Measurements from ENCODE around the gene KCNK15.

The KCNK15 gene

DNA sequence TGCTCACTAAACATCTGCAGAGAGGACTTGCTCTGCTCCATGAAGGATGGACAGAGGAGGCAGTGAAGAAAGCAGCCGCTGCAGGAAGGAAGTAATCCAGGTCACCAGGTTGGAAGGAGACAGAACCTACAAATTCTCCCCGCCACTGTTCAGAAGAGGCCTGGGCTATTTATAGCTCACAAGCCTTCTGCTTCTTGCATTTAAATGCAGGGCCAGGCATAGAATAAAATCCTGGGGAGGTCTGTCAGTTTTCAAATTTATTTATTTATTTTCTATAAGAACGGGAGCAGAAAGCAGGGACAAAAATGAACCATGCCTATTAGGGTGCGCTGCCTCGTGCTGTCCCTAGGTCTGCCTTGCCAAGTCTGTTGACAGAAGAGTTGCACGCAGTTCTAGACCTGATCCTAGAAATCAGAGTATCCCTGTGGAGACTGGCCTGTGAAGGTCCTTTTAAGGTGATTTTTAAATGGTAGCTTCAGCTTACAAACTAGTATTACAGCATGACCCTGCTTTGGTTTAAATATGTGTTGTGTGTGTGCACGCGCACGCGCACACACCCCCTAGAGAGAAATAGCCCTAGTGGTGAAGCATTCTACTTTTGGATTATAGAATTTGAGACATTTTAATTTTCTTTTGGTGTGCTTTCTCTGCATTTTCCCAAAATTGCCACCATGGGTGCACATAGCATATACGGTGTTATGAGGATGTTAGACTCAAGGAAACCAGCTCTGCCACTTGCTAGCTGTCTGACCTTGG, 45.2 kb downstream of the KCNK15 start:
- no peak for DNase-seq (ENCODE audit: low spot score)

DNA sequence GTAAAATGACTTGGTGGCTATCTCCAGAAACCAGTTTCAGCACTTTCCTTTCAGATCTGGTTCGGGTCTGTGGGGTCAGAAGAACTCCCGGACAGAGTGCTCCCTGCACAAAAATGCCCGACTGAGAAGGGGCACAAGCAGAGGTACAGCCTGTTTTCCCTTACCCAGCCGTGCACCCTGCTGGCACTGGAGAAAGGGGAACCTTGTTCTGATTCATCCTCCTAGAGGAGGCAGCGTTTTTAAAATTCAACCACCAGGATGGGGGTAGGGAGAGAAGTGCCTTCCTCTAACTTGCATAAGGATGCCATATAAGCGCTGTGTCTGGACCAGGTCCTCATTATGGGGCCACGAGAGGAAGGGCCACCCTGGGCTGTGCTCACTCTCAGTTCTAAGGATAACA, 47.1 kb downstream of the KCNK15 start:
- no peak for DNase-seq (ENCODE audit: low spot score)

DNA sequence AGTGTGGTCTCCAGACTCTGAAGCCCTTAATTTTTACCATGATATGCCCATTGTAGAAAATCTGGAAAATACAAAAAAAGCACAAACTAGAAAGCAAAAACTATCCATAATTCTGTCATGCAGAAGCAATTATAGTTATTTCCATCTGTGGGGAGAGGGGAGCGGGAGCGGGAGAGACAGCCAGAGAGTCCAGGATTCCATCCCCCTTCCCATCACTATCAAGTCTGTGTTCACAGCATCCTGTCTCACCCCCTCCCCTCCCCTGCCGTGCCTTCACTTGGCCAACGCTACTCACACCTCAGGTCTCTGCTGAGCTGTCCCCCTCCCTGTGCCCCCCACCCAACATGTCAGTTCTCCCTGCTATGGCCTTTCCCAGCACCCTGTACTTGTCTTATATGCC, 50.2 kb downstream of the KCNK15 start:
- no peak for DNase-seq (ENCODE audit: low spot score)

DNA sequence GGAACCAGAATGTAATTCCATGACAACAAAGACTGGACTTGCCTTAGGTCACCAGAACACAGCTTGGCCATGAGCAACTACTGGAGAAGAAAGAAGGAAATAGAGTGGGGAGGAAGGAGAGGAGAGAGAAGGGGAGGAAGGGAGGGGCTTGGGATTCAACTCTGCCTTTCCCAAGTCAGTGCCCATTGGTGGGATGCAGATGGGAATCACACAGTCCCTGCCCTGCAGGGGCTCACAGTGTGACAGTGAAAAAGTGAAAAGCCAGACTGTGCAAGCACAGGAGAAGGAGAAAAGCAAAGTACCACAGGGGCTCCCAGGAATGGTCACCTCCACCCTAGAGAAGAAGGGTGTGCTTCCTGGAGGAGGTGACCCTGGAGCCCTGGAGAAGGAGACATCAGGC, 50.6 kb downstream of the KCNK15 start:
- DNase-seq (ENCODE audit: low spot score), result no peak

DNA sequence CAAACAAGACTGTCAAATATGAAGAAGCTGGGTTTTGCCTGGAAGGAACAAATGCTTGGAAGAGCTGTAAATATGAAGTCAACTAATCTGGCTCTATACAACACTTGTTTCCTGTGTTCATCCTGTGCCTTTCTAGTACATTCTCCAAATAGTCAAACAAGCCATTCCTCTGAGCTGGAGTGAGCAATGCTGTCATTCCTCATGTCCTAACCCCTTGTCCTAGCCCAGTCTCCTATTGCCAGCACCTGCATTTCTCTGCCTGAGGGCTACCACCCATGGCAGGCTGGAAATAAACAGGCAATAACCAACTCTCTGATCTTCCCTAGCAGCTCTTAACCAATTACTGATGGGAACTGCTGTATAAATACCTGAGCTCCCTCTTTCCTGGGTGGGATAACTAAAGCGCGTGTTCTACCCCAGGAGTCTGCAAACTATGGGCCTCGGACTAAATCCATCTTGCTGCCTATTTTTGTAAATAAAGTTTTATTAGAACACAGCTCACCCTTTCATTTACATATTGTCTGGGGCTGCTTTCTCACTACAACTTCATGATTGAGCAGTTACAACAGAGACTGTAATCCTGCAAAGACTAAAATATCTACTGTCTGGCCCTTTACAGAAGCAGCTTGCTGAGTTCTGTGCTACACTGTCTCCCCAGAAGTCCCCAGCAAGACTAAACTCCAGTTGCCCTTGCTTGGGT, 51.2 kb downstream of the KCNK15 start:
- DNase-seq (ENCODE audit: low spot score), result no peak

DNA sequence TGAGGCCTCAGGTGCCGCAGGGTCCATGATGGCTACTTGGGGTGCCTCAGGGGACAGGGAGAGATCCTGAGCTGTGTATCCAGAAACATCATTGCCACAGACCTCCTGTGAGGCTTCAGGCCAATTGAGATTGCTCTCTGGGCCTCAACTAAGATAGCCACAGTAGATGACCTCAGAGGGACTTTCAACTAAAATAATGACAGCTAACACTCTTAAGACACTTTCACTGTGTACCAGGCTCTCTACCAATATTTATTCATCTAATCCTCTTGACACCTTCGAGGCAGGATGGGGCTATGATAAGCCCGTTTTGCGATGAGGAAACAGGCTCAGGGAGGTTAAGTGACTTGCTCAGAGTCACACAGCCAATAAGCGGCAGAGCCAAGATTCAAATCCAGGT, 54.0 kb downstream of the KCNK15 start:
- DNase-seq (ENCODE audit: low spot score), result no peak

DNA sequence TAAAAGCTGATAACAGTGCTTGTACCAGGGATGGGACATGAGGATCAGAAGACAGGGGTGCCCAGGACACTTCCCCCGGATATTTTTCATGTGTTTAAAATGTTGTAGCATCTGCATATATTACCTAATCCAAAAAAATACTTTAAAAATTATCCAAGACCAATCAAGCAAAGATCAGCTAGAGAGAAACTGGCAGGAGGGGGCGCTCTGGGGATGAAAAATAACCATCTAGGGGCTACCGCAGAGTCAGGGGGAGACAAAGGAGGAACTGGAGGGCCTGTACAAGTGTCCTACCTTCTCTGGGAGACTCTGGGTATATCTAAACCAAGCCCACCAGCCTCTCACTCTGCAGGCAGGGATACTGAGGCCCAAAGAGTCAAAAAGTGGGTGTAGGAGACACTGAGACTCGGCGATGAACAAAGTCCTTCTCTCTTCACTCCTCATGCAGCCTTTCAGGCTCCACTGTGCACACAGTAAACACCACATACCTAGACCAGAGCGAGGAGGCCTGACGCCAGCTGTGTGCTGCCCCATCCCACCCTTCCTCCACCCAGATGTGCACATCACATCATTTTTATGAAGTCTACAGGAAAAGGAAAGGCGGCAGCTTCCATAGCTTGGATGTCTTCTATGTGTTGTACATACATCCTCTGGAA, 54.9 kb downstream of the KCNK15 start:
- DNase-seq (ENCODE audit: low spot score), result no peak

Data from CD4-positive, alpha-beta T cell treated with Interleukin-6 at 100 ng/mL for 8 hours (primary cell).